SKM-1 (cell line): ENCODE measurements around the gene AGPAT1.
"Not testable (repeated sequence)": the region's sequence is repeated elsewhere in the genome, so short reads cannot be mapped to it uniquely, and the experiment has no call there.

ENCODE experiments used
- DNase-seq: peaks from one replicate; lab custom pipeline; 2025; ENCODE audit not compliant: unreplicated experiment; lab: John Stamatoyannopoulos, UW

The AGPAT1 gene

DNA sequence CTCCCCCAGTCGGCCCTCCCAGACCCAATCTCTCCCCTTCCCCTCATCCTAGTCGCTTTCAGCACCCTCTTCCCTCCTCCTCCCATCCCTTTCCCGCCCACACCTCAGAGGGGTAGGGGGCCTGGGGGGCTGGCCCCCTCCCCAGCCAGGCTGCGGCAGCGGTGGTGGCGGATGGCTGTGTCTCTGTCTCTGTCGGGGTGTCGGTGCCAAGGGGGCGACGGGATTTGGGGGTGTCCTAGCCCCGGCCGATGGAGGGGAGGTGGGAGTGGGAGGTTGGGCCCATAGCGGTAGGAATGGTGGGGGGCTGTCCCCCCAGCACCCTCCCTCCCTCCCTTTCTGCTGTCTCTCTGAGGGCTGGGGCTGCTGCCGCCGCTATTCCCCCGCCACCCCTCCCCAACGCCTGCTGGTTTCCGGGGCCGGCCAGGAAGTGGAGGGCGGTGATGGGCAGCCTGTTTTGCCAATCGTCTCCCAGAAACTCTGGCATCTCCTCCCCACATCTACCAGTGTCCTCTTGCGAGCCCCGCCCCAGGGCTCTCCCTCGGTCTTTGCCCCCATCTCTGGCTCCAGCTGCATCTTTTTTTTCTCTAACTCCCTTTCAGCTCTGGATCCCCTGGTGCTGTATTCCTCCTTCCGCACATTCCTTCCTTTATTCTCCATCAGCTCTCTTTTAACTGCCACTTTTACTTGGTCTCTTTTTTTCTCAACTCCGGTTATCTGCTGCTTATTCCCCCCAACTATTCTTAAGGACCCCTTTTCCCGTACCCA, at the start of gene AGPAT1:
Gene AGPAT1, minus strand, starts transcription at position 374 of the 765 bp plus-strand sequence. CDS start 4,588 bp downstream, outside the sequence.
- DNase-seq: peak; percentile 95

DNA sequence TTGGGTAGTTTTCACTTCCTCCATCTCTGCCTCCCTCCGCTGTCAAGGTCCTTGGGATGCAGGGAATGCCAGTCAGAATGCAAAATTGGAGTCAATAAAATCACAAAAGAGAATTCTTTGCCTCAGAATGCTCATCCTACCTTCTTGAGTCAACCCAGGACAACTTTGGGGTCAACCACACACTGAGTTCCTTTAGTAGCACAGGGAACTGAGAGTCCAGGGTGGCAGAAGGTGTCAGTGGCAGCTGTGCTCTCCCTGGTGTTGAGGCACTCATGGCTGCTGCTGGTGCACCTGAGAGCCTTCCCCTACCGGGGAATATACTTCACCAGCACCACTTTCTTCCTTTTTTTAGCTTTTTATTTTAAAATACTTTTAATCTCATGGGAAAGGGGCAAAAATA, 48.8 kb upstream of the AGPAT1 start:
- DNase-seq: no peak

DNA sequence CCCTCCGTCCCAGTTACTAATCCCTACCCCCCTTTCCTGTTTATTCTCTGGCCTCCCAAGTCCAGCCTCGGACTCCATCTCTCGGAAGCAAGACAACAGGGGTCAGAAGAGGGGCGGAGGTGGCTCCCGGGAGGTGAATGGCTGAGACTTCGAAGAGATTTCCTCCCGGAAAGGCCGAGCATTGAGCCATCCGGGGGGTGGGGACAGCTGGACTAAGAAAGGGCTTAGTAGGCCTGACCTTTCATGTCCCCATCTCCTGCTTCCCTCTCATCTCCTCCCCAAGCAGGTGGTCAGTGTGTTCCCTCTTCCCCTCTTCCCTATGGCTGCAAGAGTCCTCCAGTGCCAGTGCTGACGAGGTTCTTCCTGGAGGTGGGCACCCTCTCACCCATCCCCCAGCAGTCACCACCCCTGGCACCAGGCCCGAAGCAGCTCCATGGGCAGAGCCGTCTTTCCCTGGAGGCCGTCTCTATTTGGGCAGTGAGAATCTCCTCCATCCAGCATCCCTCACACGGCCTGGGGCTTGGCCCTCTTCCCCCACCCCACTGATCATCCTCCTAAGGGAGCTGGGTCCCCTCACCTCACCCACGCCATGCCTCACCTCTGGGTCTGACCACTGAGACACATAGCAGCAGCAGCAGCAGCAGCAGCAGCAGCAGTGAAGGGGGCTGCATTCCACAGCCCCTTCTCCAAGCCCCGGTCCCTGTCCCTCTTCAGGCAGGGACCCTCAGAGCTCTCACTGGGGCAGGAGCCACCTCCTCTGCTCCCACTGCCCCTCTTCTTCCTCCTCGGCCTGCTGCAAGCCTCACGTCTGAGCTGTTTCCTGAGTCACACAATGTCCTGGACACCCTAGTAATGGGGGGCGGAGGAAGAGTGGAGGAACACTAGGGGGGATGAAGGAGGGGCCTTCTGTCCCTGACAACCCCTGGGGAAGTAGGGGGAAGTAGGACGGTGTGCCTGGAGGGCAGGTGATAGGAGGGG, 47.7 kb upstream of the AGPAT1 start, which contains the start of gene NOTCH4:
Gene NOTCH4, minus strand, starts transcription at position 810 of the 978 bp plus-strand sequence. Its CDS starts 139 bp downstream, at position 671.
- no peak for DNase-seq

DNA sequence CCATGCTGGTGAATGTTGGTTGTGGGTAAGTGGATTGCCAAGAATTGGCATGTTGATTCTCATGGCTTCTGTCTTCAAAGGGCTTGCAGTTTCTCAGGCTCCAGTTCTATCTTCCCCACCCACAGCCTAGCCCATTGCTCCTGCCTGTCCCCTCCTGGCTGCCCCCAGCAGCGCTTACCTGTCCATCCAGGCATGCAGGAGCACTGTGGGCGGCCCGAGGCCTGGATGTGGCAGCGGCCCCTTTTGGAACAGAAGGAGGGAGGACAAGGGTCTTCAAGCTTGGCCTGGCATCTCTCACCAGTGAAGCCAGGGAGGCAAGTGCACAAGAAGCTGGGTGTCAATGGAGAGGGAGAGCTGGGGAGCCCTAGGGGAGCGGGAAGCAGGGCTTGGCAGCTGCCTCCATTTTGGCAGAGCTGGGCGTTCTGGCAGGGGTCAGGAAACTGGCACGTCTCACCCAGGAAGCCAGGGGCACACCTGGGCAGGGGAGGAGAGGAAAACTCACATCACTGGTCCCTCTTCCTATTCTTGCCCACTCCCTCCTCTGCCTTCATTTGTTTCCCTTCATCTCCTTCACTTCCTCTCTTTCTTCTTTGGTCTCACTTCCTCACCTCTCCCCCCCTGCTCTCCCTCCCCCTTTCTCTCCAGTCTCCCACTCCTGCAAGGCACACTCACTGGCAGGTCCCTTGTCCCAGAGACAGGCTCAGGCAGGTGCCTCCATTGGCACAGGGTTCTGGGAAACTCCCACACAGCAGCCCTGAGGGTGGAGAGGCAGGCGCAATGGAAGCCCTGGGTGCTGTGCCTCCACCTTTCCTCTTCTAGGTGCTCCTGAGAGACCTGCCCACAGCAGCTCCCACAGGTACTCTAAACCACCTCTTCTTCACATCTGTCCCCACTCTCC, 46.7 kb upstream of the AGPAT1 start:
- DNase-seq: no peak

DNA sequence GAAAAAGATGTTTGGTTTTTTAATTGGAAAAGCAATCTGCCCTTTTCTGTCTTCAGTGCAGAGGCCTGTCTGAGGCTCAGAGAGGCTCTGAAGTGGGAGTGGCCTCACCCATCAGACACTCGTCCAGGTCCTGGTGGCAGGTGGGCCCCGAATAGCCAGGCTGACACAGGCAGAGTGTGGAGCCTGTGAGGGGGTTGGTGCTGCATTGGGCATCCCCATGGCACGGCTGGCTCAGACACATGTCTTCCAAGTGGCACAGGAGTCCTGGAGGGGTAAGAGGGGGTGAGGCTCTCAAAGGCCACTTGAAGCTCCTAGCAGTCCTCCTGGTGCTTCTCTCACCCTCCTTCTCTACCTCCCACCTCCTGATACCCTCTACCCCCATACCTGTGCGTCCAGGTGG, 44.1 kb upstream of the AGPAT1 start:
- no peak for DNase-seq

- no peak for DNase-seq
These were observed 42.3 kb upstream of the AGPAT1 start for GRCh38 chr6:32218167-32218566.

GRCh38 chr6:32216998-32217397, 41.1 kb upstream of the AGPAT1 start:
- DNase-seq: no peak

GRCh38 chr6:32216285-32216684, 40.4 kb upstream of the AGPAT1 start:
- DNase-seq: no peak

DNA sequence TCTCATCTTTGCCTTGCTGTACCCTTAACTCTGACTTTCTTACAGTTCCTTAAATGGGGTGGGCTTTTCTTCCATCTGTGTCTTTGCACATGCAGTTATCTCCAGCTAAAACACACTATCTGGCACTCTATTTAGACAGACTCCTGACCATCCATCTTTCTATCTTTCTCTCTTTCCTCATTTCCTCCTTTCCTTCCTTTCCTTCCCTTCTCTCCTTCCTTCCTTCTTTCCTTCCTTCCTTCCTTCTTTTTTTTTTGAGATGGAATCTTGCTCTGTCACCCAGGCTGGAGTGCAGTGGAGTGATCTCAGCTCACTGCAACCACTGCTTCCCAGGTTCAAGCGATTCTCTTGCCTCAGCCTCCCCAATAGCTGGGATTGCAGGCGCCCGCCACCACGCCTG, 39.7 kb upstream of the AGPAT1 start:
- no peak for DNase-seq

- no peak for DNase-seq
These were observed 38.2 kb upstream of the AGPAT1 start for GRCh38 chr6:32214126-32214525.

GRCh38 chr6:32213649-32214048, 37.8 kb upstream of the AGPAT1 start:
- no peak for DNase-seq

DNA sequence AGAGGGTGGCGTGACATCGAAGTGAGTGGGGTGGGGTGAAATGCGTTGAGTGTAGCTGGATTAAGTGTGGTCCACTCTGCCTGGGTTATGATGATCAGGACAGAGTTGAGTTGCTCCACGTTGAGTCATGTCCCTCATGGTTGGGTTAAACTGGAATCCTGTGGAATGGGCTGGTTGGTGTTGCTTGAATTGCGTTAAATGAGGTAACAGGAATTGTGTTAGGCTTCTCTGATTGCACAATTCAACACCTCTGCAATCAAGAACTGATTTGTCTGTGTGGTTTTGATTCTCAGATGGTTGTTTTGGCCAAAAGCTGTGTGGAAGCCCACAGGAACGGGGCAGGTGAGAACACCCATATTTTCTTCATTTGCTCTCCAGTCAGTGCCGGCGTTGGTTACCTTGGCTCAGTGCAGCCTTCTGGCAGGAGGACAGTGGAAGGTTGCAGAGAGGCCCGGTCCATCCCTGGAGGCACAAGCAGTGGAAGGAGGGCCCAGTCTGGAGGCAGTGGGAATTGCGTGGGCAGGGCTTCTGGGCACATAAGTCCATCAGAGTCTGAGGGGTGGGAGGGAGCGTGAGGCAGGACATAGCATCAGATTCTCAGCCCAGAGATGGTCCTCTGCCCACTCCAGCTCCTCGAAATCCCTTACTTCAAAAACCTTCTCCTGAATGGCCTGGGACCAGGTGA, 36.3 kb upstream of the AGPAT1 start:
- no peak for DNase-seq

GRCh38 chr6:32211432-32211831, 35.5 kb upstream of the AGPAT1 start:
- DNase-seq: not testable (repeated sequence)

GRCh38 chr6:32210191-32210601, 34.3 kb upstream of the AGPAT1 start:
- no peak for DNase-seq

GRCh38 chr6:32208996-32209395, 33.1 kb upstream of the AGPAT1 start:
- no peak for DNase-seq

DNA sequence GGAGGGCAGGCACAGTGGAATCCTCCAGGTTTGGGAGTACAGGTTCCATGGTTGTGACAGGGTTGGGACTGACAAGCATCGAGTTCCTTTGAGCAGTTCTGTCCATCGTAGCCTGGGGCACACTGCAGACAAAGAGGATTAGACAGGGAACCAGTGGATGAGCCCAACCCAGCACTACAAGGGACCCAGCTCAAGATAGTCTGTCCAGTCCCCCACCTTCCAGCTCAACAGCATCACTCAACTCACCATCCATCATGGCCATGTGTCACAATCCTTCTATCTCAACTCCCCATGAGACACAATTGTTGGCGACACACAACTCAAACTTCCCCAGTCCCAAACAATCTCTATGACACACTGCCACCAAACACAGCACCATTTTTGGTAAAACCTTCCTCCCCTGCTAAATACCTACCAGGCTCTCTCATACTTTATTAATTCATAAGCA, 28.4 kb upstream of the AGPAT1 start:
- no peak for DNase-seq

DNA sequence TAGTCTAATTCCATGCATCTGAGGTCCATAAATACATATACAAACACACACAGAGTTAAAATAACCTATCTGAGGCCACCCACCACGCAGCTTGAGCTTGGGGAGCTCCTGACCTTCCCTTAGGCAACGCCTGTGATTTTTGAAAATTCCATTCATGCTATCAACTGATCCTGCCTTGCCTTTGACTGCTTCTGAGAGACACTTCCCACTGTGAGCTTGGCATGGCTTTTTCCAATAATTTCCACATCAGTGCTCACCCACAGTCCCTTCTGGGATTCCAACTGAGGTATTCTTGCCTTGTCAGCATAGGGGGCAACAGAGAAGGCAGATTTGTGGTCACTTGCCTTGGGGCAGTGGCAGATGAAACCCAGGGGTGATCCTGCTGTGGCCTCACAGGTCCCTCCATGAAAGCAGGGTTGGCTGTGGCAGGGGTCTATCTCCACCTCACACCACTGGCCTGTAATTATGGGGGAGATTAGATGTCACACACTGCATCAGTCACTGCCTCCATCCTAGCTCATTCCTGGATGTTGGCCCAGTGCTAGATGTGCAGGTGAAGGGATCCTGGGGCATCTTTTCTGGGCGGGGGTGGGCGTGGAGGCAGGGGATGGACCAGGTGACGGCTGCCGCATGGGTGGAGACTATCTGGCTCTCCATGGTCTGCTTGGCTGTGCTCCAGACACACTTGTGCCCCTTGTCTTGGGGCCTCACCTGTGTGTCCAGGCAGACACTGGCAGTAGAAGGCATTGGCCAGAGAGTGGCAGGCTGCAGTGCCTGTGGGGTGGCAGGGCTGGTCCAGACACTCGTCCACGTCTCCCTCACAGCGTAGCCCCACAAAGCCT, 27.8 kb upstream of the AGPAT1 start:
- no peak for DNase-seq

GRCh38 chr6:32202186-32202585, 26.3 kb upstream of the AGPAT1 start:
- no peak for DNase-seq
